DMS53 treated with DMSO at 0.1 percent for 48 hours (cell line): ENCODE measurements around the gene ITGA1.
"Not testable (repeated sequence)": the region's sequence is repeated elsewhere in the genome, so short reads cannot be mapped to it uniquely, and the experiment has no call there.

ENCODE experiments used
- DNase-seq: peaks from one replicate; lab custom pipeline; 2025; ENCODE audit not compliant: unreplicated experiment; lab: John Stamatoyannopoulos, UW

Gene ITGA1

GRCh38 chr5:52799983-52800393, 12.3 kb downstream of the ITGA1 start:
- peak; percentile 84 for DNase-seq

- DNase-seq, result peak; percentile 64
Measured at GRCh38 chr5:52800394-52801213, 12.9 kb downstream of the ITGA1 start.

GRCh38 chr5:52801329-52801728, 13.6 kb downstream of the ITGA1 start:
- peak; percentile 47 for DNase-seq

DNA sequence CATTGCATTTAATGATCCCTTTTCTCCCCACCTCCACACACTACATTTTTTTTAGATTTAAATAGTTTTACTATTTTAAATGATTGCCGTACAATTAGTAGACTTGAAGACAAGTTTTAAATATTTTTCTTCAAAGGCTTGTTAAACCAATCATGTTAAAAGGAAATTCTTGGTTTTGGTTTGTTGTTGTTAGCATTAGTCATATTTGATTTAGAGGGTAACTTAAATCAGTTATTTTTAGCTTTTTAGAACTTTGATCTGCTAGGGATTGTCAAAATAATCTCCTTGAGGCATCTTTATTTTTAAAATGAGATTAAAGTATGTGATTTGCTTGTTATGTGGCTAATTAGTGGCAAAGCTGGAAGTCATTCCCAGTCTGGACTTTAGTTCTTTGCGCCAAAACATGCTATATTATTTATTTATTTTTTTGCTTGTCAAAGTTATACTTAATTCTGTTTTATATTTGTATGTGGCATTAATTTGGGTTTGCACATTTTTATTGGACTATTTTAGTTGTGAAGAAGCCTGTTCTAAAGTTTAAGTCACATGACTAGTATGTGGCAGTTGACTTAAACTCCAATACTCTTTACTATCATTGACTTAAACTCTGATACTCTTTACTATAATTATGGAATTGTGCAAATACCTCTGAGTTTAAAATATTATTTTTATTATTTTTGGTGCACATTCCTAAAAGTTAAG, 14.7 kb downstream of the ITGA1 start:
- no peak for DNase-seq

- no peak for DNase-seq
Measured at GRCh38 chr5:52802974-52803336, 15.2 kb downstream of the ITGA1 start.

GRCh38 chr5:52804387-52804791, 16.7 kb downstream of the ITGA1 start:
- no peak for DNase-seq

DNA sequence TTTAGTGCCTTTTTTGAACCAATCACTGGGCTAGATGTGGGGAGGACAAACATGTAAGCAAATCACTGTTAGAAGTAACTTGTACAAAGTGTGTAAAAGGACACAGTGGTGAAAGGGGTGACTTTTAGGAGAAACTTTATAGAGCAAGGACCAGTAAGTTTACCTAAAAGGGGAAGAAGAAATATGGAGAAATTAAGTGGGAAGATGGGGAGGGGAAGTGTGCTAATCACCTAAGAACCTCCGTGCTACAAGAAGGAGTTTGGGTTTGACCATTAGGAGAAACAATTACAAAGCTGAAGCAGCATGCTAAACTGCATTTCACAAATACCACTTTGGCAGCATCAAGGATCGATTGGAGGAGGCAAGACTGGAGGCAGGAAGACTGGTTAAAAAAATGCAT, 17.3 kb downstream of the ITGA1 start:
- no peak for DNase-seq

DNA sequence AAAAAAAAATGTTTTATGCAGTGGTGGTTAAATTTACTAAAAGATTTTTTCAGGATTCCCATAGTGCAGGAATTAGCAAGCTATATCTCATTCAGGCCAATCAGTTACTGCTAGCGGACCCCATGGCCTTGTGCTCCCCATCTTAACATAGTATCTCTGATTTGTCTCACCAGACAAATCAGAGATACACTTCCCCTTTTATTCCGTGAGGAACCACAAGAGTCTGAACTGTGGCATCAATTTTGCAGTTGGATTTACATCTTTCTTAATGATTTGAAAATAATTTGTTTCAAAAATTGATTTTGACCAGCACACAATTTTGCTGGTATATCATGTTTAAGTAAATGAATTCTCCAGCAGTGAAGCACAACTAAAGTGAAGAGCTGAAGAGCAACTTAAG, 17.9 kb downstream of the ITGA1 start:
- DNase-seq, result no peak

DNA sequence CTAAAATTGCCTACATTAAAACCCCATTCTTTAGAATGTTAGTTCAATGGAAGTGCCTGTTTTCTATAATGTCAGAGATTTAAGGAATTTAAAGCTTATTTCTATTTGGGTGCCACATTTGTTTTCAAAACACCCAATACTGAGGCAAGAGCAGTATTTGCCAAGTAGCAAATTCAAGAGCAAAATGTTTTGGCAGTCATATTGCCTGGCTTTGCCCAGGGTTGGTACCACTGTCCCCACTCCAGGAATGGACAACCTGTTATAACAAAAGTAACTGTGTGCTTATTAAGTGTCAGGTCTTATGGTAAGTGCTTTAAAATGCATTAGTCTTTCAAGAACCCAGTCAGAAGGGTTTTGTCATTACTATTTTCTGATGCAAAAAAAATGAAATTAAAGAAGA, 19.3 kb downstream of the ITGA1 start:
- no peak for DNase-seq

DNA sequence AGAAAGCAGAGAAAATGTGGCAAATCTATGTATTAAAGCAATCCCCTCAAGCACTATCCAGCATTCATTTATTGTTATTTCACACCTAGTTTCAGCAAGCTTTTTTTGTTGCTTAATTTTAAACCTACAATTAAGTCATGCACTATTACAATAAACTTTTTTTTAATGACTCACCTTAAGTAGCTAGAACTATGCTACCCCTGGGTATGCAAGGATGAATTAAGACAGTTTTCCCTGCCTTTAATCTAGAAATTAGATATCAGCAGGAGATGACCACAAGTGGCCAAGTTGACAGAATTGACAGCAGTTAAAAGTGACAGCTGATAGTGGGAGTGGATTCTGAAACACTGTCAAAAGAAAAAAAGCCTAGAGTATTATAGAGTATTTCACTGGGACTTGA, 20.0 kb downstream of the ITGA1 start:
- no peak for DNase-seq

DNA sequence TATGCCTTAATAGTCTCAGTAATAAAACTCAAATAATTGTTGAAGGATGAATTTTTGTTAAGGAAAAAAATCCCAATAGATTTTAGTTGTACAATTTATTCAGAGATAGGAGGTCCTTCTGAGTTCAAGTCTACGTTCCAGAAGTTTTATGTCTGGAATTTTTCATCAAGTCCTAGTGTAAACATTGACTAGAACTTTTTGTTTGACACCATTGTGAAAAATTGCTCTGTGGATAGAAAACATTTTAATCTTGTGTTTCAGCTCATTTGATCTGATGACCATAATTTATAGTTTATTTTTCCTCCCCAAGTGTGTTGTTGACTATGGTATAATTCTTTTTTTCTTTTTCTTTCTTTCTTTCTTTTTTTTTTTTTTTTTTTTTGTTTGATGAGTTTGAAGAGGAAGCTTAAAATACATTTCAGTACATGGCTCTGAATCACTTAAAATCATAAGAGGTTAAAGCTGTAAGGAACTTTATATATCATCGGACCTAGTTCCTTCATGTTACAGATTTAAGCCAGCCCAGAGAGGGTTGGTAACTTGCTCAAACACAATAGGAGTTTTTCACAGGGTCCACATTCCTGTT, 20.7 kb downstream of the ITGA1 start:
- DNase-seq, result no peak

- DNase-seq, result no peak
Measured at GRCh38 chr5:52809884-52810283, 22.2 kb downstream of the ITGA1 start.

- DNase-seq, result no peak
Measured at GRCh38 chr5:52810426-52810825, 22.7 kb downstream of the ITGA1 start.

- no peak for DNase-seq
Measured at GRCh38 chr5:52811067-52811749, 23.5 kb downstream of the ITGA1 start.

GRCh38 chr5:52814352-52815148, 26.8 kb downstream of the ITGA1 start:
- DNase-seq, result no peak

DNA sequence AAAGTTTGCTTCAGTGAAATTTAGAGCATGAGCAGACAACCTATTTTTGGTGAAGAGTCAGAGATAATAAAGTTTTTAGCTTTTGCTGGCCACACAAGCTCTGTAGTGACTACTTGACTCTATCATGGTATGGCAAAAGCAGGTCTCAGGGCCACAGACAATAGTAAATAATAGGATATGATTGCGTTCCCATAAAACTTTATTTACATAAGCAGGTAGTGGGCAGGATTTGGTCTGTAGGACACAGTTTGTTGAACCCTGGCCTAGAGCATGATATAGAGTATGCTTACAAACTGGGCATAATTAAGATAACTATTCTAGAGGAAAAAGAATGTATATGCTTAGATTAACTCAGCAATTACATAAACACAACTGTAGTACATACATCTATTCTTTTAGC, 30.1 kb downstream of the ITGA1 start:
- DNase-seq, result no peak

DNA sequence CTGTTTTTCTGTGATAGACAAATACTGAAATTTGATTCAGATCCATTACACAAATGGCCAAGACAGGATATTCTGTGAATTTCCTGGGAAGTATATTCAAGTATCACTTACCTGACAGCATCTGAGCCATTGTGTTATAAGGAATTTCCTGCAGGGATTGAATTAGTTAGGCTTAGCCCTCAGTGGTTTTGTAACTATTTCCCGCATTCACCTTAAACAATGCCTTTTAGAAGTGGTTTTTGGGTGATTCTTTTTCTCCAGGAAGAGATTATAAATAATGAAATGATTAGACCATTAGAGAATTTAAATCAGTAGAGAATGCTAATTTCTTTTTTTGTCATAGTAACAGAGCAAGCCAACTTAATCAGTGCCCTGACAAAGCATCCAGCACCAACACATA, 30.6 kb downstream of the ITGA1 start:
- no peak for DNase-seq

- DNase-seq, result not testable (repeated sequence)
Measured at GRCh38 chr5:52818807-52819206, 31.1 kb downstream of the ITGA1 start.

- no peak for DNase-seq
Measured at GRCh38 chr5:52821901-52822300, 34.2 kb downstream of the ITGA1 start.

- DNase-seq, result no peak
Measured at GRCh38 chr5:52822437-52822836, 34.7 kb downstream of the ITGA1 start.

- DNase-seq, result no peak
Measured at GRCh38 chr5:52824827-52825226, 37.1 kb downstream of the ITGA1 start.
